IPS DF 6.9 (cell line): Measurements from ENCODE around the gene ETFBKMT.

Experiments
- DNase-seq: peaks from one replicate; pipeline ENCODE4 v3.0.0-alpha.2; 2013; ENCODE audit warnings: low read depth, low spot score
- H3K27ac ChIP-seq: one replicate; pipeline ENCODE4 v1.5.1; 2013; ENCODE audit warnings: low read length, control low read depth
- H3K27me3 ChIP-seq: 2 replicates; pipeline ENCODE4 v1.6.1; 2013; ENCODE audit warnings: mild to moderate bottlenecking, low read length; ENCODE audit not compliant: control insufficient read depth, insufficient read depth
- H3K36me3 ChIP-seq: 2 replicates; pipeline ENCODE4 v1.6.1; 2013; ENCODE audit warnings: low read length; ENCODE audit not compliant: control insufficient read depth, insufficient read depth
- H3K4me1 ChIP-seq: 2 replicates; pipeline ENCODE4 v1.6.1; 2013; ENCODE audit warnings: low read length; ENCODE audit not compliant: control insufficient read depth, insufficient read depth
- H3K4me3 ChIP-seq: 2 replicates; pipeline ENCODE4 v1.5.1; 2013; ENCODE audit warnings: mild to moderate bottlenecking, low read length
- H3K9me3 ChIP-seq: 2 replicates; pipeline ENCODE4 v1.6.1; 2013; ENCODE audit warnings: low read length, inconsistent platforms; ENCODE audit not compliant: control insufficient read depth, insufficient read depth
- WGBS: extraction: QIAGEN DNeasy Blood & Tissue Kit; methylation state at CpG from one replicate; pipeline ENCODE4 v1.1.7; 2013; ENCODE audit warnings: mixed read lengths, missing lambda C conversion rate; ENCODE audit not compliant: insufficient read length, insufficient coverage; 5-methylcytosine and 5-hydroxymethylcytosine counted together

ETFBKMT gene

GRCh38 chr12:31659087-31659942 is at the start of gene ETFBKMT:
Gene ETFBKMT, plus strand, starts transcription at chr12:31659688. Its CDS starts 2,266 bp downstream, at chr12:31661954.
- no peaks in the 10 kb centered on the region for H3K4me1 ChIP-seq
- no CpG with 5 or more reads among the region's 47 CpGs for WGBS

GRCh38 chr12:31612819-31613218 is 46.7 kb upstream of the ETFBKMT start:
- H3K4me1 ChIP-seq, result no peaks in the 10 kb centered on the region
- no peak overlapping the region for H3K4me3 ChIP-seq
- no peak overlapping the region for H3K27ac ChIP-seq
- H3K9me3 ChIP-seq, result no peaks in the 10 kb centered on the region
- no peaks in the 10 kb centered on the region for H3K27me3 ChIP-seq
- DNase-seq, result no peak
- H3K36me3 ChIP-seq, result no peaks in the 10 kb centered on the region
- no CpG with 5 or more reads among the region's 2 CpGs for WGBS

More at GRCh38 chr12:31659087-31659942, at the start of gene ETFBKMT:
- peak within 1 kb of the TSS; percentile 72 for H3K4me3 ChIP-seq
- DNase-seq, result peak; percentile 66
- H3K27ac ChIP-seq, result no peak within 1 kb of the TSS
- H3K9me3 ChIP-seq, result no peaks in the 10 kb centered on the region
- H3K36me3 ChIP-seq, result no peaks in the 10 kb centered on the region
- H3K27me3 ChIP-seq, result no peaks in the 10 kb centered on the region

- Histone ChIP-seq H3K36me3 (no peaks in the 10 kb centered on the region), H3K4me3 (no peak overlapping the region), H3K27me3 (no peaks in the 10 kb centered on the region), H3K9me3 (no peaks in the 10 kb centered on the region), H3K4me1 (no peaks in the 10 kb centered on the region), H3K27ac (no peak overlapping the region)
- DNase-seq, result no peak
- no CpG with 5 or more reads among the region's 3 CpGs for WGBS
Observed at GRCh38 chr12:31618228-31619025, 41.1 kb upstream of the ETFBKMT start.

- Histone ChIP-seq H3K27ac (no peak overlapping the region), H3K4me1 (no peaks in the 10 kb centered on the region), H3K9me3 (no peaks in the 10 kb centered on the region), H3K36me3 (no peaks in the 10 kb centered on the region), H3K27me3 (no peaks in the 10 kb centered on the region), H3K4me3 (no peak overlapping the region)
- WGBS, result no CpG with 5 or more reads among the region's 2 CpGs
- no peak for DNase-seq
Observed at GRCh38 chr12:31620311-31620710, 39.2 kb upstream of the ETFBKMT start.

GRCh38 chr12:31622038-31622437 is 37.5 kb upstream of the ETFBKMT start:
- DNase-seq, result no peak
- Histone ChIP-seq H3K9me3 (no peaks in the 10 kb centered on the region), H3K36me3 (no peaks in the 10 kb centered on the region), H3K4me3 (no peak overlapping the region), H3K27ac (no peak overlapping the region), H3K4me1 (no peaks in the 10 kb centered on the region), H3K27me3 (no peaks in the 10 kb centered on the region)
- no CpG with 5 or more reads among the region's 4 CpGs for WGBS

GRCh38 chr12:31626270-31626995 is 33.1 kb upstream of the ETFBKMT start:
- no CpG with 5 or more reads among the region's 7 CpGs for WGBS
- Histone ChIP-seq H3K27ac (no peak overlapping the region), H3K4me3 (no peak overlapping the region), H3K27me3 (no peaks in the 10 kb centered on the region), H3K36me3 (no peaks in the 10 kb centered on the region), H3K4me1 (no peaks in the 10 kb centered on the region), H3K9me3 (no peaks in the 10 kb centered on the region)
- no peak for DNase-seq

- H3K27ac ChIP-seq, result no peak overlapping the region
- H3K27me3 ChIP-seq, result no peaks in the 10 kb centered on the region
- no peaks in the 10 kb centered on the region for H3K36me3 ChIP-seq
- H3K9me3 ChIP-seq, result no peaks in the 10 kb centered on the region
- H3K4me3 ChIP-seq, result no peak overlapping the region
- no peak for DNase-seq
- no peaks in the 10 kb centered on the region for H3K4me1 ChIP-seq
- WGBS, result no CpG with 5 or more reads among the region's 5 CpGs
Observed at GRCh38 chr12:31627456-31628054, 31.9 kb upstream of the ETFBKMT start.

GRCh38 chr12:31629756-31630732 is 29.4 kb upstream of the ETFBKMT start:
- Histone ChIP-seq H3K36me3 (no peaks in the 10 kb centered on the region), H3K4me3 (no peak overlapping the region), H3K27ac (no peak overlapping the region), H3K27me3 (no peaks in the 10 kb centered on the region), H3K9me3 (no peaks in the 10 kb centered on the region), H3K4me1 (no peaks in the 10 kb centered on the region)
- WGBS, result no CpG with 5 or more reads among the region's 16 CpGs
- DNase-seq, result no peak

- no CpG with 5 or more reads among the region's 6 CpGs for WGBS
- Histone ChIP-seq H3K4me3 (no peak overlapping the region), H3K27ac (no peak overlapping the region), H3K9me3 (no peaks in the 10 kb centered on the region), H3K27me3 (no peaks in the 10 kb centered on the region), H3K36me3 (no peaks in the 10 kb centered on the region), H3K4me1 (no peaks in the 10 kb centered on the region)
- DNase-seq, result no peak
Observed at GRCh38 chr12:31631023-31631724, 28.3 kb upstream of the ETFBKMT start.
